ENCODE data around the gene UBE2G2. TPM values are rescaled to one million over a fixed set of nuclear protein-coding genes. Genes with fewer than 3 reads are reported as not detected.

The UBE2G2 gene
- total RNA-seq, 2 experiments from 2014 or later, result 87.6 to 96.0 TPM

- Mint-ChIP-seq H3K27me3 (peaks cover 11% of the 10 kb centered on the region), H3K4me3 (no peak overlapping the region), H3K36me3 (no peaks in the 10 kb centered on the region), H3K9me3 (no peaks in the 10 kb centered on the region), H3K27ac (no peak overlapping the region), H3K4me1 (ENCODE audit: low read depth) (no peaks in the 10 kb centered on the region)
- POLR2A ChIA-PET, result no interaction called here
- CTCF ChIA-PET, result interaction anchor here (0.9 to 1.3 kb wide), 2 partner anchors 12 to 144 kb away, joined by 3 read pairs; no protein-coding TSS in a partner anchor
- no peak for DNase-seq
- intact Hi-C loops (cut with micrococcal nuclease), result no loop called here
Observed at GRCh38 chr21:44730951-44731579, 70.6 kb downstream of the UBE2G2 start.

- peaks cover 14% of the 10 kb centered on the region for H3K27me3 Mint-ChIP-seq
- H3K9me3 Mint-ChIP-seq, result no peaks in the 10 kb centered on the region
- no peak for DNase-seq
- ChIA-PET POLR2A (no interaction called here), CTCF (no interaction called here)
- H3K27ac Mint-ChIP-seq, result no peak overlapping the region
- H3K4me3 Mint-ChIP-seq, result no peak overlapping the region
- intact Hi-C loops (cut with micrococcal nuclease), result no loop called here
- H3K36me3 Mint-ChIP-seq, result no peaks in the 10 kb centered on the region
- no peaks in the 10 kb centered on the region for H3K4me1 Mint-ChIP-seq (ENCODE audit: low read depth)
Observed at GRCh38 chr21:44730028-44730395, 71.6 kb downstream of the UBE2G2 start.

- no peaks in the 10 kb centered on the region for H3K9me3 Mint-ChIP-seq
- intact Hi-C loops (cut with micrococcal nuclease), result no loop called here
- no peaks in the 10 kb centered on the region for H3K36me3 Mint-ChIP-seq
- no peak overlapping the region for H3K4me3 Mint-ChIP-seq
- ChIA-PET POLR2A (no interaction called here), CTCF (no interaction called here)
- no peak for DNase-seq
- peaks cover 14% of the 10 kb centered on the region for H3K27me3 Mint-ChIP-seq
- no peaks in the 10 kb centered on the region for H3K4me1 Mint-ChIP-seq (ENCODE audit: low read depth)
- no peak overlapping the region for H3K27ac Mint-ChIP-seq
Observed at GRCh38 chr21:44729336-44730027, 72.1 kb downstream of the UBE2G2 start.

GRCh38 chr21:44728716-44729115, 72.9 kb downstream of the UBE2G2 start:
- no peak for DNase-seq
- Mint-ChIP-seq H3K27ac (no peak overlapping the region), H3K4me3 (no peak overlapping the region), H3K4me1 (ENCODE audit: low read depth) (peaks cover 4% of the 10 kb centered on the region), H3K36me3 (no peaks in the 10 kb centered on the region), H3K27me3 (peaks cover 16% of the 10 kb centered on the region), H3K9me3 (no peaks in the 10 kb centered on the region)
- ChIA-PET POLR2A (no interaction called here), CTCF (no interaction called here)
- intact Hi-C loops (cut with micrococcal nuclease), result no loop called here

GRCh38 chr21:44727757-44728156, 73.9 kb downstream of the UBE2G2 start:
- Mint-ChIP-seq H3K9me3 (no peaks in the 10 kb centered on the region), H3K36me3 (no peaks in the 10 kb centered on the region), H3K4me3 (no peak overlapping the region), H3K27ac (no peak overlapping the region), H3K27me3 (peaks cover 22% of the 10 kb centered on the region), H3K4me1 (ENCODE audit: low read depth) (peaks cover 10% of the 10 kb centered on the region)
- ChIA-PET CTCF (no interaction called here), POLR2A (no interaction called here)
- no peak for DNase-seq
- intact Hi-C loops (cut with micrococcal nuclease), result no loop called here

- Mint-ChIP-seq H3K9me3 (no peaks in the 10 kb centered on the region), H3K27me3 (peaks cover 26% of the 10 kb centered on the region), H3K27ac (no peak overlapping the region), H3K36me3 (no peaks in the 10 kb centered on the region), H3K4me1 (ENCODE audit: low read depth) (peaks cover 10% of the 10 kb centered on the region), H3K4me3 (no peak overlapping the region)
- intact Hi-C loops (cut with micrococcal nuclease), result no loop called here
- no peak for DNase-seq
- CTCF ChIA-PET, result no interaction called here
- POLR2A ChIA-PET, result no interaction called here
Observed at GRCh38 chr21:44727321-44727720, 74.3 kb downstream of the UBE2G2 start.

GRCh38 chr21:44726826-44727225, 74.8 kb downstream of the UBE2G2 start:
- Mint-ChIP-seq H3K4me3 (no peak overlapping the region), H3K36me3 (no peaks in the 10 kb centered on the region), H3K27me3 (peaks cover 26% of the 10 kb centered on the region), H3K27ac (no peak overlapping the region), H3K4me1 (ENCODE audit: low read depth) (peaks cover 10% of the 10 kb centered on the region), H3K9me3 (no peaks in the 10 kb centered on the region)
- ChIA-PET CTCF (interaction anchor here (1.1 kb wide), 1 partner anchor 238 kb away, joined by 3 read pairs; no protein-coding TSS in a partner anchor), POLR2A (no interaction called here)
- no peak for DNase-seq
- intact Hi-C loops (cut with micrococcal nuclease), result no loop called here

GRCh38 chr21:44724926-44725325, 76.7 kb downstream of the UBE2G2 start:
- CTCF ChIA-PET, result no interaction called here

GRCh38 chr21:44724196-44724595, 77.4 kb downstream of the UBE2G2 start:
- H3K36me3 Mint-ChIP-seq, result no peaks in the 10 kb centered on the region
- no peaks in the 10 kb centered on the region for H3K9me3 Mint-ChIP-seq
- DNase-seq, result no peak
- POLR2A ChIA-PET, result no interaction called here
- H3K4me1 Mint-ChIP-seq (ENCODE audit: low read depth), result peaks cover 10% of the 10 kb centered on the region
- CTCF ChIA-PET, result no interaction called here
- no peak overlapping the region for H3K27ac Mint-ChIP-seq
- peaks cover 26% of the 10 kb centered on the region for H3K27me3 Mint-ChIP-seq
- no peak overlapping the region for H3K4me3 Mint-ChIP-seq
- intact Hi-C loops (cut with micrococcal nuclease), result no loop called here

More at GRCh38 chr21:44724926-44725325, 76.7 kb downstream of the UBE2G2 start:
- Mint-ChIP-seq H3K9me3 (no peaks in the 10 kb centered on the region), H3K27ac (no peak overlapping the region), H3K4me3 (no peak overlapping the region), H3K4me1 (ENCODE audit: low read depth) (peaks cover 10% of the 10 kb centered on the region), H3K36me3 (no peaks in the 10 kb centered on the region), H3K27me3 (peaks cover 26% of the 10 kb centered on the region)
- POLR2A ChIA-PET, result no interaction called here
- intact Hi-C loops (cut with micrococcal nuclease), result no loop called here
- no peak for DNase-seq

GRCh38 chr21:44723177-44724131, 78.2 kb downstream of the UBE2G2 start:
- no peak for DNase-seq
- intact Hi-C loops (cut with micrococcal nuclease), result no loop called here
- ChIA-PET POLR2A (interaction anchor here (1.3 kb wide), 1 partner anchor 14 kb away, joined by 4 read pairs; no protein-coding TSS in a partner anchor), CTCF (interaction anchor here (1.3 kb wide), 1 partner anchor 213 kb away, joined by 3 read pairs; no protein-coding TSS in a partner anchor)
- H3K27ac Mint-ChIP-seq, result no peak overlapping the region
- H3K4me1 Mint-ChIP-seq (ENCODE audit: low read depth), result peaks cover 10% of the 10 kb centered on the region
- peak overlapping the region; percentile 23 for H3K4me3 Mint-ChIP-seq
- no peaks in the 10 kb centered on the region for H3K36me3 Mint-ChIP-seq
- peaks cover 26% of the 10 kb centered on the region for H3K27me3 Mint-ChIP-seq
- no peaks in the 10 kb centered on the region for H3K9me3 Mint-ChIP-seq

- no peak for DNase-seq
- Mint-ChIP-seq H3K4me3 (no peak overlapping the region), H3K27me3 (peaks cover 22% of the 10 kb centered on the region), H3K4me1 (ENCODE audit: low read depth) (peaks cover 10% of the 10 kb centered on the region), H3K36me3 (no peaks in the 10 kb centered on the region), H3K9me3 (no peaks in the 10 kb centered on the region), H3K27ac (no peak overlapping the region)
- POLR2A ChIA-PET, result interaction anchor here (1.3 kb wide), 1 partner anchor 13 kb away, joined by 4 read pairs; no protein-coding TSS in a partner anchor
- CTCF ChIA-PET, result interaction anchor here (1.3 kb wide), 1 partner anchor 212 kb away, joined by 3 read pairs; no protein-coding TSS in a partner anchor
- intact Hi-C loops (cut with micrococcal nuclease), result no loop called here
Observed at GRCh38 chr21:44722731-44723130, 78.9 kb downstream of the UBE2G2 start.

- ChIA-PET POLR2A (no interaction called here), CTCF (interaction anchor here (1.2 kb wide), 1 partner anchor 22 kb away, joined by 4 read pairs; no protein-coding TSS in a partner anchor)
- peaks cover 10% of the 10 kb centered on the region for H3K4me1 Mint-ChIP-seq (ENCODE audit: low read depth)
- no peak overlapping the region for H3K4me3 Mint-ChIP-seq
- no peaks in the 10 kb centered on the region for H3K36me3 Mint-ChIP-seq
- no peaks in the 10 kb centered on the region for H3K9me3 Mint-ChIP-seq
- DNase-seq, result no peak
- intact Hi-C loops (cut with micrococcal nuclease), result no loop called here
- H3K27ac Mint-ChIP-seq, result no peak overlapping the region
- peaks cover 20% of the 10 kb centered on the region for H3K27me3 Mint-ChIP-seq
Observed at GRCh38 chr21:44720170-44720569, 81.5 kb downstream of the UBE2G2 start.
